IPS-NIHi7 (cell line): ENCODE results near the gene IQGAP2.
"Not testable (repeated sequence)": the region's sequence is repeated elsewhere in the genome, so short reads cannot be mapped to it uniquely, and the experiment has no call there.

Source experiments
- DNase-seq: peaks from one replicate; pipeline ENCODE4 v3.0.0; 2012; ENCODE audit warnings: mixed read lengths; ENCODE audit errors: extremely low spot score

Gene IQGAP2

GRCh38 chr5:76500633-76501393, 97.7 kb downstream of the IQGAP2 start:
- no peak for DNase-seq

- no peak for DNase-seq
Measured at GRCh38 chr5:76503929-76504328, 100.8 kb downstream of the IQGAP2 start.

- DNase-seq: no peak
Measured at GRCh38 chr5:76504901-76505564, 101.9 kb downstream of the IQGAP2 start.

- DNase-seq: no peak
Measured at GRCh38 chr5:76513476-76513875, 110.4 kb downstream of the IQGAP2 start.

GRCh38 chr5:76514292-76514691, 111.2 kb downstream of the IQGAP2 start:
- no peak for DNase-seq

- DNase-seq: no peak
Measured at GRCh38 chr5:76514713-76515112, 111.6 kb downstream of the IQGAP2 start.

GRCh38 chr5:76517334-76517733, 114.2 kb downstream of the IQGAP2 start:
- DNase-seq: no peak

GRCh38 chr5:76518246-76518645, 115.2 kb downstream of the IQGAP2 start:
- DNase-seq: not testable (repeated sequence)

GRCh38 chr5:76521240-76521758, 118.2 kb downstream of the IQGAP2 start:
- DNase-seq: no peak

- no peak for DNase-seq
Measured at GRCh38 chr5:76522103-76522935, 119.2 kb downstream of the IQGAP2 start.

- no peak for DNase-seq
Measured at GRCh38 chr5:76524101-76524835, 121.2 kb downstream of the IQGAP2 start.

- no peak for DNase-seq
Measured at GRCh38 chr5:76524868-76525267, 121.8 kb downstream of the IQGAP2 start.

- no peak for DNase-seq
Measured at GRCh38 chr5:76525956-76526355, 122.9 kb downstream of the IQGAP2 start.

GRCh38 chr5:76526950-76527583, 124.0 kb downstream of the IQGAP2 start:
- DNase-seq: no peak

- DNase-seq: no peak
Measured at GRCh38 chr5:76527685-76528161, 124.6 kb downstream of the IQGAP2 start.

- no peak for DNase-seq
Measured at GRCh38 chr5:76528547-76529331, 125.7 kb downstream of the IQGAP2 start.

- no peak for DNase-seq
Measured at GRCh38 chr5:76529464-76530344, 126.6 kb downstream of the IQGAP2 start.

- DNase-seq: no peak
Measured at GRCh38 chr5:76532052-76532451, 129.0 kb downstream of the IQGAP2 start.

- no peak for DNase-seq
Measured at GRCh38 chr5:76532973-76533372, 129.9 kb downstream of the IQGAP2 start.
